HepG2 (cell line): Measurements from ENCODE around the gene DNAJC4. TPM values are rescaled to one million over a fixed set of nuclear protein-coding genes. Genes with fewer than 3 reads are reported as not detected.

Source experiments
- ATAC-seq: fragments of 200-7000 bp; cut with Tn5 transposase; 3 replicates; pipeline ENCODE4 v1.9.1; 2020; ENCODE audit warnings: mild to moderate bottlenecking, moderate library complexity
- BruUV-seq: library from RNA; stranded (reverse); fragments of 400-500 nt; replicated peaks from 2 replicates; lab custom pipeline; 2021; lab: Mats Ljungman, UMichigan
- CTCF ChIA-PET: fragments of 300-600 bp; formaldehyde crosslinking; extraction: SDS; loops from one replicate; lab custom pipeline; 2021; ENCODE audit warnings: low total read pairs, inconsistent platforms, low intra/inter-chr PET ratio; lab: Yijun Ruan, JAX
- POLR2A ChIA-PET: fragments of 350-600 bp; sonication (Branson Sonifier 250); formaldehyde crosslinking; loops from one replicate; lab custom pipeline; 2020; ENCODE audit warnings: antibody characterized with exemption, inconsistent platforms; lab: Yijun Ruan, JAX
- DNase-seq: peaks from one replicate; pipeline ENCODE4 v3.0.0-alpha.2; 2015; ENCODE audit warnings: low spot score
- FAIRE-seq: peaks from 3 replicates; lab custom pipeline; 2011; peaks lifted over from hg19 to GRCh38; lab: Jason Lieb, UNC
- H2AFZ ChIP-seq: one replicate; pipeline ENCODE4 v1.6.1; 2011; ENCODE audit warnings: low read length, inconsistent platforms
- H3K27ac ChIP-seq: fragments of 300-600 bp; 3 replicates; pipeline ENCODE4 v1.8.0; 2011; ENCODE audit warnings: mixed run types, mild to moderate bottlenecking, mixed read lengths, low read length, inconsistent platforms; ENCODE audit not compliant: insufficient read depth; ENCODE audit errors: extremely low read length
- H3K27me3 ChIP-seq, 2 experiments: fragments of 200-600 bp in 1 of 2; 2 replicates in 1 of 2; 3 replicates in 1 of 2; pipeline versions ENCODE4 v1.6.0 to v1.8.0; 2011; ENCODE audit warnings: low read length in 2 of 2, mild to moderate bottlenecking in 2 of 2, moderate library complexity in 2 of 2, inconsistent platforms in 1 of 2; ENCODE audit not compliant: insufficient read depth in 2 of 2, control insufficient read depth in 1 of 2
- H3K36me3 ChIP-seq, 2 experiments: fragments of 200-600 bp in 1 of 2; replicated peaks in 1 of 2; 2 replicates in 1 of 2; 3 replicates in 1 of 2; pipeline versions ENCODE4 v1.5.1 to v1.8.0; 2011; ENCODE audit warnings: low read length in 2 of 2, inconsistent platforms in 1 of 2; ENCODE audit not compliant: insufficient read depth in 2 of 2, control insufficient read depth in 1 of 2
- H3K4me1 ChIP-seq: 2 replicates; pipeline ENCODE4 v1.5.1; 2012; ENCODE audit warnings: low read length, inconsistent platforms; ENCODE audit not compliant: insufficient read depth
- H3K4me2 ChIP-seq: 2 replicates; pipeline ENCODE4 v1.6.0; 2011; ENCODE audit warnings: low read depth, low read length, inconsistent platforms
- H3K4me3 ChIP-seq, 3 experiments: fragments of 200-600 bp in 1 of 3; sonication (generic), shearing (Covaris generic) in 1 of 3; replicated peaks in 1 of 3; 2 replicates each; pipeline ENCODE4 v1.5.1; 2011 to 2016; ENCODE audit warnings: low read length in 3 of 3, inconsistent platforms in 2 of 3, low read depth in 2 of 3, mild to moderate bottlenecking in 2 of 3, control low read depth in 1 of 3, mixed read lengths in 1 of 3; ENCODE audit not compliant: insufficient read depth in 1 of 3
- H3K79me2 ChIP-seq: one replicate; pipeline ENCODE4 v1.6.1; 2011; ENCODE audit warnings: low read length, inconsistent platforms; ENCODE audit not compliant: insufficient read depth
- H3K9ac ChIP-seq: 2 replicates; pipeline ENCODE4 v1.6.0; 2011; ENCODE audit warnings: mild to moderate bottlenecking, low read depth, low read length, inconsistent platforms; ENCODE audit not compliant: insufficient read depth
- H3K9me3 ChIP-seq: 2 replicates; pipeline ENCODE4 v1.5.1; 2012; ENCODE audit warnings: mild to moderate bottlenecking, low read length
- H4K20me1 ChIP-seq: 2 replicates; pipeline ENCODE4 v1.6.0; 2011; ENCODE audit warnings: inconsistent platforms, mild to moderate bottlenecking, low read length, moderate library complexity; ENCODE audit not compliant: insufficient read depth
- HNRNPL ChIP-seq: fragments of 200-400 bp; formaldehyde crosslinking; IDR thresholded peaks from 2 replicates; pipeline ENCODE4 v1.6.1; 2017; ENCODE audit warnings: mild to moderate bottlenecking, low read depth, low read length
- KLF12 ChIP-seq: sonication (generic); formaldehyde crosslinking; IDR thresholded peaks from 2 replicates; pipeline ENCODE4 v1.4.0; 2020; ENCODE audit warnings: missing genetic modification reagents, borderline replicate concordance
- PCBP1 ChIP-seq: fragments of 200-400 bp; formaldehyde crosslinking; IDR thresholded peaks from 2 replicates; pipeline ENCODE4 v1.6.1; 2017; ENCODE audit warnings: mild to moderate bottlenecking, low read depth, low read length, borderline replicate concordance
- RBM22 ChIP-seq: fragments of 200-400 bp; formaldehyde crosslinking; optimal IDR thresholded peaks from 2 replicates; pipeline ENCODE3; 2017; ENCODE audit warnings: mild to moderate bottlenecking, low read length, moderate library complexity
- WIZ ChIP-seq: sonication (generic); formaldehyde crosslinking; IDR thresholded peaks from 2 replicates; pipeline ENCODE4 v1.5.1; 2020; ENCODE audit warnings: mild to moderate bottlenecking, missing genetic modification reagents
- ZBTB3 ChIP-seq: sonication (generic); formaldehyde crosslinking; IDR thresholded peaks from 2 replicates; pipeline ENCODE4 v1.4.0; 2020; ENCODE audit warnings: low read depth, mild to moderate bottlenecking, moderate library complexity, missing genetic modification reagents, borderline replicate concordance
- ZNF205 ChIP-seq: IDR thresholded peaks from 2 replicates; pipeline ENCODE4 v1.6.1; 2018; ENCODE audit warnings: missing biosample characterization, missing genetic modification reagents
- ZNF629 ChIP-seq: sonication (generic); formaldehyde crosslinking; conservative IDR thresholded peaks from 2 replicates; pipeline ENCODE4 v1.5.0; 2020; ENCODE audit warnings: missing genetic modification reagents
- WGBS: methylation state at CpG from one replicate; pipeline ENCODE4 v1.1.6; 2017; ENCODE audit warnings: low lambda C conversion rate; 5-methylcytosine and 5-hydroxymethylcytosine counted together
- in situ Hi-C: cut with HindIII; loops from 2 replicates; pipeline ENCODE4 v1.10.0; 2017; ENCODE audit warnings: low pct_unique_long_range_greater_than_20kb; ENCODE audit not compliant: extremely low pct_ligation_motif_present
- intact Hi-C: fragments of 100-400 bp; cut with micrococcal nuclease; formaldehyde crosslinking; loops from one replicate; pipeline ENCODE4 v1.10.0; 2022; ENCODE audit not compliant: unreplicated experiment
- polyA plus RNA-seq, 8 experiments: library from polyadenylated mRNA; depleted of rRNA in 3 of 8; stranded (reverse) in 7 of 8; unstranded in 1 of 8; fragments of >200 nt; fragmentation: Illumina TruSeq in 4 of 8; extraction: Trizol in 4 of 8; gene quantifications; 2 replicates each; pipeline versions ENCODE4 v1.2.1 to v1.2.3, GENCODE V29; 2011 to 2016; ENCODE audit warnings: low read depth in 4 of 8, missing spikeins in 1 of 8, mixed read lengths in 1 of 8; ENCODE audit not compliant: insufficient read depth in 1 of 8
- total RNA-seq, 5 experiments: library from RNA; depleted of rRNA; stranded (reverse); fragments of >200 nt; fragmentation: Illumina TruSeq; extraction: Trizol; gene quantifications; 2 replicates each; pipeline ENCODE4 v1.2.3, GENCODE V29; 2016; ENCODE audit warnings: low read depth in 1 of 5
- TF ChIP-seq, protein P1 (sequence below): sonication (generic); formaldehyde crosslinking; IDR thresholded peaks from 2 replicates; pipeline ENCODE4 v1.5.1; 2020; ENCODE audit warnings: mild to moderate bottlenecking, missing genetic modification reagents, moderate library complexity
- TF ChIP-seq, protein P2 (sequence below): sonication (generic); formaldehyde crosslinking; IDR thresholded peaks from 2 replicates; pipeline ENCODE4 v1.4.0; 2020; ENCODE audit warnings: missing genetic modification reagents
- TF ChIP-seq, protein P3 (sequence below): sonication (generic); formaldehyde crosslinking; IDR thresholded peaks from 2 replicates; pipeline ENCODE4 v1.8.0; 2022; ENCODE audit warnings: mild to moderate bottlenecking, missing genetic modification reagents; ENCODE audit not compliant: insufficient replicate concordance

The DNAJC4 gene
- total and polyA plus RNA-seq, 2 of the 13 experiments (the other 11 are each of a cell fraction or from before 2014, with no cell fraction given): 10.3 to 60.8 TPM

DNA sequence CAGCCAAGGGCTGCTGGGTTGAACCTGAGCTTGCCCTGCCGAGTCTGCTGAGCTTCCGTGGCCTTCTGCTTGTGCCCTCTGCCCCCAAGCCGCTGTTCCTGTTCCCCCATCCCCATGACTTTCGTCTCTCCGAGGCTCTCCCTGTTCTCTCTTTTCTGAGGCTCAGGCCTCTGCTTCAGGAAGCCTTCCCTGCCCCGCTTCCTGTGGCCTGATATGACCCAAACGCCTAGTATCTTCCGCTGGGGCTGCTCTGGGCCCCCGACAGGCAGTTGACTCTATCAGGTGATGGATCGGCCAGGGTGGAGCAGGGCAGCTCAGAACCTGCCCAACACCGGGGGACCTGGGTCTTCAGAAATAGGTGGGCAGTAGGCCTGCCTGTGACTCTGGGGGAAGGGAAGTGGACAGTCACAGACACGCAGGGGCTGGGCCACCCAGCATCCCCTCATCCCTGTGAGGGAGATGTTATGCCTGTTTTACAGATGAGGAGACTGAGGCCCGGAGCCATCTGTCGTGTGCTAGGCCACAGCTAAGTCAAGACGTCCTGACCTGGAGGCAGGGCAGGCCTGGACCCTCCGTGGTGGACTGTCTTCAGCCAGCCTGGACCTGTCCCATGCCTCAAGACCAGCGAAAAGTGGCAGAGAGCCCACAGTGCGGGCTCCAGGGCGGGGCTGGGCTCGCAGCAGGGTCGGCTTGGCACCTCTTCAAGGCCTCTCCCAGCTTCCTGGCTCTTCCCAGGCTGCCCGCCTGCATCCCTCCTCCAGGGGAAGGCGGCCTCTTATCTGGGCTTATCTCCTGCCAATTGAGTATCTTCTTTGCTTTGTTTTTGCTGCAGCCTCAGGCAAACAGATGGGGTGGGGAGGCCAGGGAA, 37.9 kb downstream of the DNAJC4 start:
- WGBS: 26% methylated on average over 10 of the region's 23 CpGs
- H3K9ac ChIP-seq: peak overlapping the region; percentile 75
- ChIA-PET POLR2A (interaction anchor here (0.7 to 5.9 kb wide), 16 partner anchors 8 to 103 kb away, joined by 3 to 113 read pairs (median 6); partner anchors contain the start of genes BAD, ESRRA, FERMT3 and FKBP2), CTCF (no interaction called here)
- intact Hi-C loops: loop anchor here (2.0 kb wide), 1 partner anchor 17 kb away; the partner anchor contains the start of gene PLCB3
- in situ Hi-C loops: no loop called here
- DNase-seq: no peak
- peaks cover under 1 to 4% of the 10 kb centered on the region in 2 experiments; a peak in 2 of 5 replicates for H3K36me3 ChIP-seq
- H4K20me1 ChIP-seq: no peaks in the 10 kb centered on the region
- H3K27ac ChIP-seq: peak overlapping the region; percentile 78
- peaks cover 31% of the 10 kb centered on the region for H3K4me1 ChIP-seq
- H2AFZ ChIP-seq: no peak overlapping the region
- ATAC-seq: no peak
- no peaks in the 10 kb centered on the region for H3K27me3 ChIP-seq
- H3K9me3 ChIP-seq: no peaks in the 10 kb centered on the region
- H3K4me3 ChIP-seq: peak overlapping the region; percentile 71 to 89 (median 86)
- peaks cover 14% of the 10 kb centered on the region for H3K79me2 ChIP-seq
- FAIRE-seq: no peak
- H3K4me2 ChIP-seq: peak overlapping the region; percentile 95
- BruUV-seq: no TSS peak
- TF ChIP-seq ZNF629 (CRISPR knock-in tag): peak; percentile 94
- TF ChIP-seq KLF12: peak; percentile 47
- TF ChIP-seq, protein P1, sequence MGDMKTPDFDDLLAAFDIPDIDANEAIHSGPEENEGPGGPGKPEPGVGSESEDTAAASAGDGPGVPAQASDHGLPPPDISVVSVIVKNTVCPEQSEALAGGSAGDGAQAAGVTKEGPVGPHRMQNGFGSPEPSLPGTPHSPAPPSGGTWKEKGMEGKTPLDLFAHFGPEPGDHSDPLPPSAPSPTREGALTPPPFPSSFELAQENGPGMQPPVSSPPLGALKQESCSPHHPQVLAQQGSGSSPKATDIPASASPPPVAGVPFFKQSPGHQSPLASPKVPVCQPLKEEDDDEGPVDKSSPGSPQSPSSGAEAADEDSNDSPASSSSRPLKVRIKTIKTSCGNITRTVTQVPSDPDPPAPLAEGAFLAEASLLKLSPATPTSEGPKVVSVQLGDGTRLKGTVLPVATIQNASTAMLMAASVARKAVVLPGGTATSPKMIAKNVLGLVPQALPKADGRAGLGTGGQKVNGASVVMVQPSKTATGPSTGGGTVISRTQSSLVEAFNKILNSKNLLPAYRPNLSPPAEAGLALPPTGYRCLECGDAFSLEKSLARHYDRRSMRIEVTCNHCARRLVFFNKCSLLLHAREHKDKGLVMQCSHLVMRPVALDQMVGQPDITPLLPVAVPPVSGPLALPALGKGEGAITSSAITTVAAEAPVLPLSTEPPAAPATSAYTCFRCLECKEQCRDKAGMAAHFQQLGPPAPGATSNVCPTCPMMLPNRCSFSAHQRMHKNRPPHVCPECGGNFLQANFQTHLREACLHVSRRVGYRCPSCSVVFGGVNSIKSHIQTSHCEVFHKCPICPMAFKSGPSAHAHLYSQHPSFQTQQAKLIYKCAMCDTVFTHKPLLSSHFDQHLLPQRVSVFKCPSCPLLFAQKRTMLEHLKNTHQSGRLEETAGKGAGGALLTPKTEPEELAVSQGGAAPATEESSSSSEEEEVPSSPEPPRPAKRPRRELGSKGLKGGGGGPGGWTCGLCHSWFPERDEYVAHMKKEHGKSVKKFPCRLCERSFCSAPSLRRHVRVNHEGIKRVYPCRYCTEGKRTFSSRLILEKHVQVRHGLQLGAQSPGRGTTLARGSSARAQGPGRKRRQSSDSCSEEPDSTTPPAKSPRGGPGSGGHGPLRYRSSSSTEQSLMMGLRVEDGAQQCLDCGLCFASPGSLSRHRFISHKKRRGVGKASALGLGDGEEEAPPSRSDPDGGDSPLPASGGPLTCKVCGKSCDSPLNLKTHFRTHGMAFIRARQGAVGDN (CRISPR knock-in tag): peak; percentile 36; the same call in 1 of the 2 replicates
- TF ChIP-seq ZNF205 (CRISPR knock-in tag): no peak
- TF ChIP-seq RBM22: peak; percentile 13
- TF ChIP-seq HNRNPL: 0 out of 2 replicates have a peak, but pooled peaks have one; percentile 24
- TF ChIP-seq ZBTB3 (CRISPR knock-in tag): no peak
- 0 out of 2 replicates have a peak, but pooled peaks have one; percentile 9 for TF ChIP-seq PCBP1
- TF ChIP-seq, protein P2, sequence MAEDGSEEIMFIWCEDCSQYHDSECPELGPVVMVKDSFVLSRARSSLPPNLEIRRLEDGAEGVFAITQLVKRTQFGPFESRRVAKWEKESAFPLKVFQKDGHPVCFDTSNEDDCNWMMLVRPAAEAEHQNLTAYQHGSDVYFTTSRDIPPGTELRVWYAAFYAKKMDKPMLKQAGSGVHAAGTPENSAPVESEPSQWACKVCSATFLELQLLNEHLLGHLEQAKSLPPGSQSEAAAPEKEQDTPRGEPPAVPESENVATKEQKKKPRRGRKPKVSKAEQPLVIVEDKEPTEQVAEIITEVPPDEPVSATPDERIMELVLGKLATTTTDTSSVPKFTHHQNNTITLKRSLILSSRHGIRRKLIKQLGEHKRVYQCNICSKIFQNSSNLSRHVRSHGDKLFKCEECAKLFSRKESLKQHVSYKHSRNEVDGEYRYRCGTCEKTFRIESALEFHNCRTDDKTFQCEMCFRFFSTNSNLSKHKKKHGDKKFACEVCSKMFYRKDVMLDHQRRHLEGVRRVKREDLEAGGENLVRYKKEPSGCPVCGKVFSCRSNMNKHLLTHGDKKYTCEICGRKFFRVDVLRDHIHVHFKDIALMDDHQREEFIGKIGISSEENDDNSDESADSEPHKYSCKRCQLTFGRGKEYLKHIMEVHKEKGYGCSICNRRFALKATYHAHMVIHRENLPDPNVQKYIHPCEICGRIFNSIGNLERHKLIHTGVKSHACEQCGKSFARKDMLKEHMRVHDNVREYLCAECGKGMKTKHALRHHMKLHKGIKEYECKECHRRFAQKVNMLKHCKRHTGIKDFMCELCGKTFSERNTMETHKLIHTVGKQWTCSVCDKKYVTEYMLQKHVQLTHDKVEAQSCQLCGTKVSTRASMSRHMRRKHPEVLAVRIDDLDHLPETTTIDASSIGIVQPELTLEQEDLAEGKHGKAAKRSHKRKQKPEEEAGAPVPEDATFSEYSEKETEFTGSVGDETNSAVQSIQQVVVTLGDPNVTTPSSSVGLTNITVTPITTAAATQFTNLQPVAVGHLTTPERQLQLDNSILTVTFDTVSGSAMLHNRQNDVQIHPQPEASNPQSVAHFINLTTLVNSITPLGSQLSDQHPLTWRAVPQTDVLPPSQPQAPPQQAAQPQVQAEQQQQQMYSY (CRISPR knock-in tag): no peak
- TF ChIP-seq WIZ (CRISPR knock-in tag): no peak
- TF ChIP-seq, protein P3, sequence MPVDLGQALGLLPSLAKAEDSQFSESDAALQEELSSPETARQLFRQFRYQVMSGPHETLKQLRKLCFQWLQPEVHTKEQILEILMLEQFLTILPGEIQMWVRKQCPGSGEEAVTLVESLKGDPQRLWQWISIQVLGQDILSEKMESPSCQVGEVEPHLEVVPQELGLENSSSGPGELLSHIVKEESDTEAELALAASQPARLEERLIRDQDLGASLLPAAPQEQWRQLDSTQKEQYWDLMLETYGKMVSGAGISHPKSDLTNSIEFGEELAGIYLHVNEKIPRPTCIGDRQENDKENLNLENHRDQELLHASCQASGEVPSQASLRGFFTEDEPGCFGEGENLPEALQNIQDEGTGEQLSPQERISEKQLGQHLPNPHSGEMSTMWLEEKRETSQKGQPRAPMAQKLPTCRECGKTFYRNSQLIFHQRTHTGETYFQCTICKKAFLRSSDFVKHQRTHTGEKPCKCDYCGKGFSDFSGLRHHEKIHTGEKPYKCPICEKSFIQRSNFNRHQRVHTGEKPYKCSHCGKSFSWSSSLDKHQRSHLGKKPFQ: no peak
